NCI-H1436 (cell line): Measurements from ENCODE around the gene NFATC2.

Experiments
- DNase-seq: peaks from one replicate; lab custom pipeline; 2025; lab: John Stamatoyannopoulos, UW

NFATC2 gene

DNA sequence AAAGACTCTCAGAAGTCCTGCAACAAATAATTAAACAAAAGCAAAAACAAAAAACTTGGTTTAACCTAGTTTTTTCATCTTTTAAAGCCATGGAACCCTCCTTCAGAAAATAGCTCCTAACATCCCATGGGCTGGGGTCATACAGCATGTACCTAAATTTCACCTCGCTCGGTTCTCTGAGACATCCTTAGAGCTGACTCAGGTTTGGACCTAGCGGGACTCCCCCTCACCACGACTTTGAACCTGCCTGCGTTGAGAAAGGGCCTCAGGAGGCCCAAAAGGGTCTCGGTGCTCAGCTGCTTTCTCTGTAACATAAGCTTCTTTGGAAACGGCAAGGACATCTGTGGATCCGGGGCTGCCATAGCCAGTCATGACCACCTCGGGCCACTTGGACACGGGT is 112.8 kb downstream of the NFATC2 start:
- no peak for DNase-seq

DNA sequence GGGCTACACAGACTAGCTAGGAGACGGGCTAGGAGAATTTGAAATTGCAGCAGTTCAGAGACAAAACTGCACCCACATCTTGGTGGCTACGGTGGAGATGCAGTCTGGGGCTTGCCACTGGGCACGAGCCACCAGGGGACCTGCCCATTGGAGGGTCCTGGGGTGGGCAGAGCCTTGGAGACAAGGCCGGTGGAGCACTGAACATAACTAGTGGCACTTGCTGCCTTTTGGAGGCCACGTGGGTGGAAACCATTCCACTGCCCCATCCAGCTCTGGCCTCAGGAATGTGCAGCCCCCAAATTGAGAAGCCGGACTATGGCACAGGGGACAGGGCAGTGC is 113.4 kb downstream of the NFATC2 start:
- DNase-seq: no peak

DNA sequence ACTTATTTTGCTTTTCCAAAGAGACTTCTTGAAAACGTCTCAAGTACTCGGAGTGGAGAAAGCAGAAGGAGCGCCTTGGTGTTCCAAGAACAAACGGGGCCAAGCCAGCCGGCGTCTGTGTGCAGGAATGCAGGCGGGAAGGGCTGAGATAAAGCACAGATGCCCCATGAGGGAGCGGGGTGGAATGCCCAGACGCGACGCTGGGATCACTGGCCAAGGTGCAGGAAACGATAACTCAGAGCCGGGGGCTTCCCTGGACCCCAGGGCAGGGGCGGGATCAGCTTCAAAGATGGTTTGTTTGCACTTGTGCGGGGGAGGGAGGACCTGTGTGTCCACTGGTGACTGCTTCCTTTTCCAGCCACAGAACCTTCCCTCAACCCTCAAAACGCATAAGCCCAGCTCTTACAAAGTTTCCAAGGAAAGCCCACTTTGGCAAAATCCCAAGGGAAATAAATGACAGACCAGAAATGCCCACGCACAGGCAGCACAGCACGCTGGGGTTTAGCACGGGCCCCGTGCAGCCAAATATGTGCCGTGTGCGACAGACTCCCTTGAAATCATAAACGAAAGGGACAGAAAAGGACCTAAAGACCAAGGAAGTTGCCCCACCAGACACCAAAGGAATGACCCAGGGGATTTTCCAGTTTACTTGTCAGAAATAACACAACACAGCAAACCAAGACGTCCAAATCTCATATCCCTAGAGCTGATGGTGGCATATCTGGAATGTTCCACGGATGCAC is 113.9 kb downstream of the NFATC2 start:
- DNase-seq: no peak

DNA sequence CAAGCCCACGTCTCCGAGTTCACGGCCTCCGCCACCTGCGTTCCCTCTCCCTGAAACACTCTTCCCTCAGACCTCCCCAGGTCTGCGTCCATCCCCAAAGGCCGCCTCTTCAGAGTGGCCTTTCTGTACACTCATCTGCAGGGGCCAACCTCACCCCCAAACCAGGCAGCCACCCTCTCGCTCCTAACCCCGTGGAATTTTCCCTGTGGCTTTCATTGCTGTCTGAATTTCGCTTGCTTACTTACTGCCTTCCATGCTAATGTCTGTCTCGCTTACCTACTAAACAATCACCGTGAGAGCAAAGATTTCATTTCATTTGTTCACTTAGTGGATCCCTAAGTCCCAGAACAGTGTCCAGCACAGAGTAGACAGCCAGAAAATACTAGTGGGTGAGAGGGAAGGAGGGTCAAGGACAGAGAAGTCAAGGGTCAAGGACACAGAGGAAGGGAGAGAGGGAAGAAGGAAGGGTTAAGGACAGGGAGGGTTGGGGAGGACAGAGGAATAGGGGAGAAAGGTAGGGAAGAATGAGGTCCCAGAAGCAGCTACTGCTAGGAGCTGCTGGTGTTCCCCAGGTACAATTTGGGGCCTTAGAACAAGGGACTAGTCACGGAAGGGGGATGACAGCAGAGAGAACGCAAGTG is 114.7 kb downstream of the NFATC2 start:
- DNase-seq: no peak

DNA sequence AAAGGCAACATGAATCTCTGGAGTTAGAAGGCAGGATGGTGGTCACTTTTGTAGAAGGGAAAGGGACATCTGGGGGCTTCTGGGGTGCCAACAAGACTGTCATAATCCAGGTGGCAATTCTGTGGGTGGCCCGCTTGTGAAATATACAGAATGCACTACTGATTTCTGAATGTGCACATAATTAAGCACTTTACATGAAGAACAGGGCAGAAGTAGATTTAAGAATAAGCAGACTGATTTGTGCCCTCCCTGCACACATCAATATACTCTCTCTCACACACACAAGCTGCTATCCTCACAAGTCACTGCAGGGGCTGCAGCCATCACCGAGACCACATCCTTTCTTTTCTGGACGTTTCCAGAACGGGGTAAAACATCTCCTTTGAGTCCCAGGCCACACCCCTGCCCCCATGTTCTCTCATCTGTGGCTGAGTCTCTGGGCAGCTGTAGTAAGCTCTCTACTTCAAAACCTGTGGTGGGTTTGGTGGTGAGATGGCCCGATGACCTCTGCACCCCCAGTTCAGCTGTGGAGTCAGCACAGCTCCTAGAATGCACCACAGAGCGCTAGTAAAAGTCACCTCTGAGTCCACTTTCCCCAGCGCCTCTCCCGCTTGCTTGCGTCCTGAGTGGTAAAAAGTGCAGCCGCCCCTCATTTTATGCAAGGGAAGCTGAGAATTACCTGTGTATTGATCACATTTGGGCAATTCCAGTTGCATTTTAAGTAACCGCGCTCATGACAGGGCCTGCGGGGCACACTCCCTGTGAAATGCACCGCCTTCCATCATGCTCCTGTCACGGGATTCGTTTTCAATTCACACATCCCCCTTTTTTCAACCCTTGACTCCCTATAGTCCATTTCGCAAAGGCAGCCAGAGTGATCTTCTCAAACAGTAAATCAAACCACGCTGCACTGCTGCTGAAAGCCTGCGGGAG is 115.5 kb downstream of the NFATC2 start:
- DNase-seq: no peak

DNA sequence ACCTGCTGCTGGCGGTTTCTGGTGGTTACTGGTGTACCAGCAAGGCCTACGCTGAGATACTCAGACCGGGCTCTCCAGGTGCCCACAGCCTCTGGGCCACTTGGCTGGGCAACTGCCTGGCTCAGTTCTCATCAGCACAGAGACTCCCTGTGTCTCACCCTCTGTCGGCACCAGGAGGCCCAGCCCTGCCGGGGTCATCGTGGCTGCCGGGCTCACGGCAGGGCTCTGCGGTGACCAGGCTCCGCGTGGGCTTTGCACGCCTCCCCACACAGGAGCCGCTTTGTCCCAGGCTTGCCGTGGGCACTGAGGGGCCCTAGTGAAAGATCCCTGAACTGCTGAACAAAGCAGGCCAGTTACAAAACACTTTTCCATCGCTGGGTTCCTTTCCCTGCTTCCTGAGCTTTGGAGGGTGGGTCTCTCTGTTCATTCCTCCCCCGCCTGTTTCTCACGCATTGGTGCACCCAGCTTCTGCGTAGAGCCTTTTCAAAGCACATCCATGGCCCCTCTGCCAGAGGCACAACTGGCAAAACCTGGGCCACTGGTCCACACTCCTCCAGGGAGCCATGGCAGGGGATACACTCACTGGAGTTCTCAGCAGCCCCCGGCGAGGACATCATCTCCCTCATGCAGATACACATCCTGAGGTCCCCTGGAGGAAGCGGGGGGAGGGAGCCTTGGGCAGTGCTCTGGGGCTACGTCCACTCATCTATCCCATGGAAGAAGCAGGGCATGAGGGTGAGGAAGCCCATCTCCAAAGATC is 117.0 kb downstream of the NFATC2 start:
- no peak for DNase-seq

DNA sequence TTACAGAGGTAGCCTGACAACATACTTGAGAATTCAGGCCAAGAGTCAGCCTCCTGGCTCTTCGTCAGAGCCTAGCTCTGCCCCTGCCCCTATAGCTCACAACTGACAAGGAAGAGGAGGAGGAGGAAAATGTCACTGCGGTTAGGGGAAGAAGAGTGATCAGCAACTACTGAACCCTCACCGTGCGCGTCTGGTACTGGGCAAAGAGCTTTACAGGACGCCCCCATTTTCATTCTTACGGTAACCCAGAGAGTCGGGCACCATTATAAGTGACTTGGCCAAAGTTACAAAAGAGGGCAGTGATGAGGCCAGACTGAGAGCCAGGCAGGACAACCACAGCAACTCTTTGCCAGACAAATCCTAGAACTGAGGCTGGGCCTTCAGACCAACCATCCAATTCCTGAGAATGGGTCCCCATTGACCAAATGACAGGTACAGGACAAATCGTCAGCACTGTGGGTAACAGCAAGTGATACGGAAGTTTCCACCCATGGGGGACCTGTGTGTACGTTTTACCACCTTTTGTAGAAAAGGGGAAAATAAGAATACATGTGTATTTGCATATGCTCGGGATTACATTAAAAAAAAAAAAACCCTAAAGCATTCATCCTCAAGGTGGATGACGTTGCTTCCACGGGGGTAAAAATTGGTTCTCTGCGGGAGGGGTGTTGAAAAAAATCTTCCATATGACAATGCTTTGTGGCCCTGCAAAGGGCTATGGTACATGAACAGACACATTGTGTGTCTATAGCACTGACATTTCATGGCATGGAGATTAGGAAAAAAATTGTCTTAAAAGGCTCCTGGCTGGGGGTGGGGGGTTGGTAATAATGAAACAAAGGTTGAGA is 118.0 kb downstream of the NFATC2 start:
- no peak for DNase-seq

DNA sequence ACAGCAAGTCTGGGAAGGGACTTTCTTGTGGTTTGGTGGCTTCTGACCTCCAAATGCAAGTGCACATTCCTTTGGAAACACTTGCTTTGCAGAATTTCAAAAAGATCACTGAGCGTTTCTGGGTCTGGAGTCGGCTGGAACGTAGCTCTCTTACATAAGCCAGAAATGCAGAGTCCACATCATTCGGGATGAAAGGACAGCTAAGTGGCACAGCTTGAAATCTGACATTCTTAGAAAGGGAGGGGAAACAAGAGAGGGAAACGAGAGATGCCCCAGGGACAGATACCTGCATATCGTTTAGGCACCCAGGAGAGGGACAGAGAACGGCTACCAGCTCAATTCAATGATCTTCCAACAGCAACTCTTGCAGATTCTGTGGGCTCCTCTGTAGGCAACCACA is 118.7 kb downstream of the NFATC2 start:
- no peak for DNase-seq

DNA sequence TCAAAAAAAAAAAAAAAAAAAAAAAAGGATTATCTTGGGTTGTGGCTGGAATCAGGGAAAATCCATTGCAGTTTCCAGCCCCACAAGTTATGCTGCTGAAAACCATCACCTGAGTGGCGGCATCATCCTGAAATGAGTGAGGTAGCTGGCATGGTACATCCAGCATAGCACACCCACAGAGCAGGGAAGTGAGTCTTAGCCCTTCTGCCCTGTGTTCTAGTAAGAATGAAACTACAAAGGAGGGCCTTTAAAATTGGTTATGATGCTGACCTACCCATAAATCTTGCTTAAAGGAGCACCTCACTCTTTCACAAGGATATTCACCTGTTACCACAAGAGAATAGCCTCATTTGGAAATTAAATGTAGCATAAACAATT is 119.2 kb downstream of the NFATC2 start:
- DNase-seq: no peak

DNA sequence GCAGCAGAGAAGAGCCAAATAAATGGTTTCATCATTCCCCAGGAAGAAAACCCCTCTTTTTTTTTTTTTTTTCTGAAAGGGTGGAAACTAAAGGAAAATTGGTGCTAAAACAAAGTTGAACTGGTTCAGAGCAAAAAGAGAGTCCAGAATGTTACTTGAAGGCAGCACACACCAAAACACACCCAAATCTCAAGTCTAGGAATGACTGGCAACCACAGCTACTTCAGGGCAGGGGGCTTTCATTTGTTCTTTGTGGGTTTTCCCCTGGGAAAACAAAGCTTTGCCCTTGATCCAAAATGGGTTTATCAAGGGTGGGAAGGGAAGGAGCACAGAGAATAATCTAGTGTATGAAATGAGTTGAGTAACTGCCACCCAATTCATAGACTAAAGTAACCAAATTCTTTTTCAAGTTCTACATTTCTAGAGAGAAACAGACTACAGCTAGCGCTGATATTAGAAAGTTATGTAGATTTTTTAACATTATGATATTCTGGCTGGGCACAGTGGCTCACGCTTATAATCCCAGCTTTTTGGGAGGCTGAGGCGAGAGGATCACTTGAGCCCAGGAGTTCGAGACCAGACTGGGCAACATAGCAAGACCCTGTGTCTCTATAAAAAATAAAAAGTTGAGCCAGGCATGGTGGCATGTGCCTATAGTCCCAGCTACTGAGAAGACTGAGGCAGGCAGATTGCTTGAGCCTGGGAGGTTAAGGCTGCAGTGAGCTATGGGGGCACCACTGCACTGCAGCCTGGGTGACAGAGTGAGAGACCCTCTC is 119.8 kb downstream of the NFATC2 start:
- DNase-seq: no peak

DNA sequence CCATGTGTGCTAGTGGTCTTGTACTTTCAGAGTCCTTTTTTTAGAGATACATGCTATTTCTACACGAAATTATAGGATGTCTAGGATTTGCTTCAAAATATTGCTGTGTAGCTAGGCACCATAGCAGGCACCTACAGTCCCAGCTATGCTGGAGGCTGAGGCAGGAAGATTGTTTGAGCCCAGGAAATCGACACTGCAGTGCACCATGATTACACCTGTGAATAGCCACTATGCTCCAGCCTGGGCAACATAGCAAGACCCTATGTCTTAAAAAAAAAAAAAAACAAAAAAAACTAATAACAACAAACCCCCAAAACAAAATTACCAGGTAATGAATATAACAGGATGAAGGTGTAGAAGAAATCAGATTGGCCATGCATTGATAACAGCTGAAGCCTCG is 121.7 kb downstream of the NFATC2 start:
- DNase-seq: no peak

DNA sequence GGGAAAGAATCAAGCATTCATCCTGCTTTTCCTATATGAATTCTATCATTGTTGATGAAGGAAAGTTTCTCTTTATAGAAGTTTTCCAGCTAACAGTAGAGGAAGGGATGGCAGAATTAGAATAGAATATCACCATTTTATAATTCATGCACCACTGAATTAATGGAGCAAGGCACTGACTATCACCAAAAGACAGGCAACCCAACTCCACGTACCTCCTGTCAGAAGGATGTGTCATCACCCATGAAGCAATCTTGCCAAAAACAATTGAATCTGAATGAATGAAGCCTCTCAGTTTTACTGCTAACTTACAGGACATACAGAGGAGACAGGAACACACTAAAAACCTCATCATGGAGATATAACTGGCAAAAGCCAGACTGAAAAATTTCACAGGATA is 122.4 kb downstream of the NFATC2 start:
- no peak for DNase-seq

DNA sequence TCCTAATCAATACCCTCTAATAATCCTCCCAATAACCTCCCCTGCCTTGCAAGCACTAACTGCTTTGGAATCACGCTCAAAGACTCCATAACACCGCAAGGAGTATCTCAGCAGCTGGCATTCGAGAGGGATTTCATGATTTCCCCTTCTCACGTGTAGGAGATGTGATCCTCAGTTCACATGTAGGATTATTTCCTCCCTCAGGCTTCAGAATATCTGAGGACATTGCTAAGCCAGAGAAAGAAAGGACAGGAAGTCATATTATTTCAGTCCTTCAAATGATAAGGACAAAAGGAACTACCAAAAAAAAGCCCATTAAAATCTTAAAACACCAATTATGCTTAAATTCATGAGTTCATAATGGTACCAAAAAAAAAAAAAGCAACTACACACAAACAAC is 122.9 kb downstream of the NFATC2 start:
- DNase-seq: no peak

DNA sequence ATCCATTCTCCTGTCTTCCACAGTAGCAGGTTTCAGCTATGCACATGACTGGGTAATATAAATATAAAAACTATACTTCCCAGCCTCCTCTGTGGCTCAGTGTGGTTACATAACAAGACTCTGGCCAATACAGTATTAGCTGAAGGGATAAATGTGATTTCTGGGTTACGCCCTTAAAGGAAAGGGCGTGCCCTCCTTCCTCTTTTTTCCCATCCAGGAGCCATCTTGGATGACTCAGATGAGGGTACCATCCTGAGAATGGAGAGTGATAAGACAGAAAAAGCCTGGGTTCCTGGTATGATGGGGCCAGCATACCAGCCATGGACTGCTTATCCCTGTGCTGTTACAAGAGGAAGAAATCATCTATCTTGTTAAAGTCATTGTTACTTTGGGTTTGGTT is 123.3 kb downstream of the NFATC2 start:
- DNase-seq: no peak

DNA sequence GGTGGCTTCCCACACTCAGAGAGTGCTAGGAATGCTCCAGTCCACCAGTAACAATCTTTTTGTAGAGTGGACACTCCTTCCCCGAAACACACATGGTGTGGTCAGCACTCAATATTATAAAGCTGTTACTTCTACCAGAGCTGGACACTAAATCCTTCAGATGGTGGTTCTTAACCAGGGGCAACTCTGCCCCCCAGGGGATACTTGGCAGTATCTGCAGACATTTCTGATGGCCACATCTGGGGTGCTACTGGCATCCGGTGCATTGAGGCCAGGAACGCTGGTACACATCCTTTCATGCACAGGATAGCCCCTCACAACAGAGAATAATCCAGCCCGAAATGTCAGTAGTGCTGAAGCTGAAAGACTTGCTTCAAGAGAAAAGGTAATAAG is 124.4 kb downstream of the NFATC2 start:
- no peak for DNase-seq

DNA sequence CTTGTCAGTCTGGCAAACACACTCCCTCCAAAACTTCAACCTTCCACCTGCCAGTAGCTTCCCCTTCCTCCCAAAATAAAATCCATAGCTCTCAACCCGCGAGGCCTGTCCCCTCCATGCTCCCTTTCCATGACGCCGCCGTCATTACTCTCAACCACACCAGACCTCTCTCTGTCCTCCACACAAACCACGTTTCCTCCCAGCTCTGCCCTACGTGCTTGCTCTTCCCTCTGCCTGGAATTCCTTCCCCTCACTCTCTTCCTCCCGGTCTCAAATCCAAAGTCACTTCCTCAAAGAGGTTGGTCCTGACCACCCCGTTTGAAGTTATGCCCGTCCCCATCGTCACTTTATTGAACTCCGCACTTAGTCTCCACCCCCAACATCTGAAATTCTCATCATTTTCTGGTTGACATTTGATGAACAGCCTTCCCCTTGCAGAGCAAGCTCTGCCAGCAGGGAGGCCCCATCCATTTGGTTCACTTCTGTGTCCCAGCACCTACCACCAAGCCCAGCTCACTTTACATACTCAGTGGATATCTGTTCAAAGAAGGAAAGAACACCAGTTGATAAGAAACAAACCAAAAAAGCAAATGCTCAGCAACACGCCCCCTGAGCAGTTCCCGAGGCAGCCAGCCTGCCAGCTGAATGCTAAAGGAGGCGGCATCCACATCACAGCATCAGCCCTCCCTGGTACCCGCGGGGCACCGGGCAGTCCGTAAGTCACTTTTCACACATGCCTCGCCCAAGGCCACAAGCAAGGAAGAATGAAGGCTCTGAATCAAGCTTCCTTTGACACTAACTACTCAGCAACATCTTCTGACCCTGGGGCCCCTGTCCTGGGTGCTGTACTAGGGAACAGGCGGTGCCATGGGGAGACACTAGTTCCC is 125.0 kb downstream of the NFATC2 start:
- DNase-seq: no peak

DNA sequence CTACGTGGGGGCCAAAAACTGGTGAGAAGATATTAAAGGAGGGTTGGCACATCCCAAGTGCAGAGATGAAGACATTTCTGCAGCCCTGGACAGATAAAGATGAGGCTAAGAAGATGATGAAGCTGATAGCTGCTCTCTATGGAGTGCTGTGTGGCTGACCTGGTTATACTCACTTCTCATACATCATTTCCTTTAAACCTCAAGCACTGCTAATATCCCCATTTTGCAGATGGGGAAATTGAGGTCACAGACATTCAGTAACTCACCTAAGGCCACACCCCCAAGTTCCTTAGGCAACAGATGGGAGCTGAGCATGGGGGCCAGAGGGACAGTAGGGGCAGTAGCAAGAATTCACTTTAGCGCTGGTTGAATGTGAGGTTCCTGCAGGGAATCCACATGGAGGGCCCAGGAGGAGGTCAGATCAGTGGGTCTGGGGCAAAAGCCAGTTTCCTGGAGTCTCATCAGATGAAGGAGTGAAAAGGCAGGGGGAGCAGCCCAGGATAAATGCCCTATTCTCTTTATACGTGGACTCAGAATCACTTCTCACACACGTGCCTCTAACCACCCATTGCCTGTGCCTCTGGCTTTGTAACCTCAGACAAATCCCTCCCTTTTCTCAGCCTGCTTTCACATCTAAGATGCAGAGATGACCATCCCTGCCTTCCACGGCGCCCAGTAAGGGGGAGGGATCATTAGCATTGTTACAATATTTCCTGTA is 125.8 kb downstream of the NFATC2 start:
- DNase-seq: no peak

DNA sequence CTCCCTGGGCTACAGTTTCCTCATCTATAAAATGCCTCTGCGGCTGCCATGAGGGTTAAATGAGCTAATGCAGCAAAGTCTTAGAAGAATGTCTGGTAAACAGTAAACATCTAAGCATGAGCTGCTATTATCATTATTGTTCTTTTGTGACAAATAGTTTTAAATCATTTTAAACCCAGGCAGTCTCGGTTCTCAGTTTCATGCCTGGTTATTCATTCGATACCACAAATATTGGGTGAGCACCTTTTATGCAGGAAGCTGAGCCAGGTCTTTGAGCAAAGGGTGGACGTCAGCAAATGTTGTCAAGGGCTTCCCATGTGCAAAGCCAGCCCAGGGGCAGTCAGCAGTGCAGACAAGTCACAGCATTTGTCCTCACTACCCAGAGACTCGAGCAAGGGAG is 128.7 kb downstream of the NFATC2 start:
- no peak for DNase-seq

DNA sequence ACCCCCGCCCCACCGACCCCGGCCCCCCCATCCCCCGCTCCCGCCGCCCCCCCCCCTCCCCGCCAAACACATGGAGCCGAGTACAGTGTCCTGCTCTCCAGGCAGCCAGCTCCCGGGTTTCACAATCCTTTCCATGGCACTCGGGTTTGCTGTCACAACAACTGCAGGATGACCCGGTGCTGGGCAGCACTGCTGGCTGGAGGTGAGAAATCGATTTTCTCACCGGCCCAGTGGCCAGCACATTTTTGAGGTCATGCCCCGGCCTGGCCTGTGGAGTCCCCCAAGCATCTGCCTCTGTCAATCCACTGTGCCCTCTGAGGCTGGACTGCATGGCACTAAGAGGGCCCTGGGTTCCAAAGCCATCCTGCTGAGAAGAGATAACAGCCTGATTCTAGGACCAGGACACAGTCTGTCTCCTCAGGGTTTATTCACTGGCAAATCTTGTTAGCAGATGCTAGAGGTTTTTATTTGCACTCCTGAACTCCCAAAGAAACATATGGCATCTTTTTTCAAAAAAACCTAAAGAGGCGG is 129.5 kb downstream of the NFATC2 start:
- no peak for DNase-seq
